Fibroblast of skin of abdomen (primary cell): ENCODE measurements around the gene DNAAF3.
A peak's percentile ranks its signal among the peaks of the same experiment; 100 is the strongest.
"Not testable (repeated sequence)": the region's sequence is repeated elsewhere in the genome, so short reads cannot be mapped to it uniquely, and the experiment has no call there.

Source experiments
- DNase-seq: peaks from one replicate; pipeline ENCODE4 v3.0.0-alpha.2; 2013

Gene DNAAF3

GRCh38 chr19:55175117-55175867, 8.9 kb upstream of the DNAAF3 start:
- DNase-seq, result no peak

GRCh38 chr19:55174425-55175116, 8.2 kb upstream of the DNAAF3 start:
- no peak for DNase-seq

DNA sequence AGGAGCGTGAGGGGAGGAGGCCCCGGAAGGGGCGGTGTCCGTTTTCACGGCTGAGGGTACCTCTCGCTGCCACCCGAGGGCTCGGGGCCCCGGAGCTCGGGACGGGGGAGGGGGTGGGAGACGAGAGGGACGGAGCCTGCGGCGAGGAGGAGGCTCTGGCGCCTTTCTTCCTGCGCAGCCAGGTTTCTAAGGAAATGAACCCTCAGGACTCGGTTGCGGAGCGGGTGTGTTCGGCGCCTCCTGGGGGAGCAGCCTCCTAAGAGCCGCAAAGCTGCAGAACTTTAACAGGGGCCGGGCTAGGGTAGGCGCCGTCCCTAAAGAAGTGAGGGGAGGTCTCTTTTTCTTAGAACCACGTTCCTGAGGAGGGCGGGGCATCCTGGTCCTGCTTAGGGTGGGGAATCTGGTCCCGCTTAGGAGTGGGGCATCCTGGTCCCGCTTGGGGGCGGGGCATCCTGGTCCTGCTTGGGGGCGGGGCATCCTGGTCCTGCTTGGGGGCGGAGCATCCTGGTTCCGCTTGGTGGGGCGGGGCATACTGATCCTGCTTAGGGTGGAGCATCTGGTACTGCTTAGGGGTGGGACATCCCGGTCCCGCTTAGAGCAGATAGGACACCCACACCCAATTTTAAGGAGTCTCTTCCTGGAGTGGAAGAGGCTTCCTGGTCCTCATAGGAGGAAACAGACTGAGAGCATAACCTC, 7.4 kb upstream of the DNAAF3 start:
- peak; percentile 68 for DNase-seq

GRCh38 chr19:55173186-55173713, 6.8 kb upstream of the DNAAF3 start:
- DNase-seq, result no peak

DNA sequence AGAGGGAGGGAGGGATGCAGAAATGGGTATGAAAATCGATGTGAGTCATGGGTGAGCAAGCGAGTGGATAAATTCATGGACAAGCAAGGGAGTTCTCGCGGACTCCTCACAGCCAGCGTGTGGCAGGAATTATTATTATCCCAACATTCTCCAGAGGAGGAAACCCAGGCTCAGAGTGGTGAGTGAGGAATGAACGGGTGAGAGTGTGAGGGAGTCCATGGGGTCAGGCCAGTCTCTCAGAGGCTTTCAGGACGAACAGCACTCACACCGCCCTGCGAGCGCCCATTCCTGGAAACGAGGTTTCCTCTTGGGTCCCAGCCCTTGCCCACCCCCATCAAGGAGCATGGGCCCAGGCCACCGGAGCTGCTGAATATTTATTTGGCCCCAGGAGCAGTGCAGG, 6.3 kb upstream of the DNAAF3 start:
- peak; percentile 67 for DNase-seq

GRCh38 chr19:55172318-55172717, 5.9 kb upstream of the DNAAF3 start:
- DNase-seq, result not testable (repeated sequence)

- DNase-seq, result no peak
Measured at GRCh38 chr19:55171440-55171839, 5.0 kb upstream of the DNAAF3 start.

GRCh38 chr19:55169136-55169535, 2.7 kb upstream of the DNAAF3 start:
- no peak for DNase-seq

DNA sequence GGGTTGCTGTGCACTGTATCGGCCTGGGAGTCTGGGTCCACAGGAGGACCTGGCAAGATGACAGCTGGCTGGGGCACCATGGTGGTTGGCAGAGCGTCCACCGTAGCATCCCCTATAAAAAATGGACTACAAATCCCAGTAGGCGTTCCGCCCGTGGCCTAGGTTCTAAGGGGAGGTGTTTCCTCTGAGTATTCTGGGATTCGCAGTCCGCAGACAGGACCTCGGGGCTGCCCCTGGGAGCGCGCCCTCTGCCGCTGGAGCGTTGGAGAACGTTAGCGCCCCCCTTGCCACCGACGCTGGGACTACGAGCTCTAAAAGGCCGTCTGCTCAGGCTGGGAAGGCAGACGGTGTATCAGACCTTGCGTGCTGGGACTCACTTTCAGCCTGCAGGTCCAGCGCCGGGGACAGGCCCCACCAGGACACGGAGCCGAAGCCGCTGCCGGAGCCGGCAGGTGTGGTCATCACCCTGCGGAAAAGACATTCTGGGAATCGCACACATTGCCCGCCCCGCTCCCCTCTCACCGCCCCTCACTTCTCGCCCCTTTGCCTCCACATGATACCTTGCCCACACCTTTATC, 372 bp downstream of the DNAAF3 start:
- peak; percentile 61 for DNase-seq

DNA sequence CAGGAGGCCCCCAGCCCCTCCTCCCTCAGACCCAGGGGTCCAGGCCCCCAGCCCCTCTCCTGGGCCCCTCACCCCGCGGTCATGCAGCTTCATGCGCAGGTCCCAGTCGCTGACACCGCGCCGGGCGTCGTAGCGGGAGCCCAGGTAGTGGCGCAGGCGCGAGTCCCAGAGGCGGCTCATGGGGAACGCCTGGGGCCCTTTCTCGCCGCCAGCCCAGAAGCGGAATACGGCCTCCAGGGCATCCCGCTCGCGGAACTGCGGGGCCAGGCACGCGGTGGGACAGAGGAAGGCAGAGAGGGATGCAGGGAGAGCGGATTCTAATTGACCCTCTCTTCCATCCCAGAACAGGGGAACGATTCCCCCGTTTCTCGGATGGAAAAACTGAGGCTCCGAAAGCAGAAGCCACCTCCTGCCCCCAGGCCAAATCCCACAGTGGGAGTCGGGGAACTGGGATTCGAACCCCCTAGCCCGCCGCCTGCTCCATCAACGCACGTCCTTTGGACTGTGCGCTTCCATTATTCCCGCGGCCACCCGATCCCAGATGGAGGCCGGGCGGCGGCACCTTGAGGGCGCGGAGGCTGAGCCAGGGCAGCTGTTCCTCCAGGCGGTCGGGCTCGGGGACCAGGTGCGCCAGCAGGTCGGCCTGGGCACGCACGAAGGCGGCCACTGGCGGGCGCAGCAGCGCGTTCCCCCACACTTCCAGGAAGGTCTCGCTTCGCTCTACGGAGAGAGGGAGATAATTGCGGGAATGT, 4.7 kb downstream of the DNAAF3 start:
- DNase-seq, result no peak

GRCh38 chr19:55160986-55161365, 5.4 kb downstream of the DNAAF3 start:
- no peak for DNase-seq

- peak; percentile 72 for DNase-seq
Measured at GRCh38 chr19:55160128-55160985, 6.1 kb downstream of the DNAAF3 start.

DNA sequence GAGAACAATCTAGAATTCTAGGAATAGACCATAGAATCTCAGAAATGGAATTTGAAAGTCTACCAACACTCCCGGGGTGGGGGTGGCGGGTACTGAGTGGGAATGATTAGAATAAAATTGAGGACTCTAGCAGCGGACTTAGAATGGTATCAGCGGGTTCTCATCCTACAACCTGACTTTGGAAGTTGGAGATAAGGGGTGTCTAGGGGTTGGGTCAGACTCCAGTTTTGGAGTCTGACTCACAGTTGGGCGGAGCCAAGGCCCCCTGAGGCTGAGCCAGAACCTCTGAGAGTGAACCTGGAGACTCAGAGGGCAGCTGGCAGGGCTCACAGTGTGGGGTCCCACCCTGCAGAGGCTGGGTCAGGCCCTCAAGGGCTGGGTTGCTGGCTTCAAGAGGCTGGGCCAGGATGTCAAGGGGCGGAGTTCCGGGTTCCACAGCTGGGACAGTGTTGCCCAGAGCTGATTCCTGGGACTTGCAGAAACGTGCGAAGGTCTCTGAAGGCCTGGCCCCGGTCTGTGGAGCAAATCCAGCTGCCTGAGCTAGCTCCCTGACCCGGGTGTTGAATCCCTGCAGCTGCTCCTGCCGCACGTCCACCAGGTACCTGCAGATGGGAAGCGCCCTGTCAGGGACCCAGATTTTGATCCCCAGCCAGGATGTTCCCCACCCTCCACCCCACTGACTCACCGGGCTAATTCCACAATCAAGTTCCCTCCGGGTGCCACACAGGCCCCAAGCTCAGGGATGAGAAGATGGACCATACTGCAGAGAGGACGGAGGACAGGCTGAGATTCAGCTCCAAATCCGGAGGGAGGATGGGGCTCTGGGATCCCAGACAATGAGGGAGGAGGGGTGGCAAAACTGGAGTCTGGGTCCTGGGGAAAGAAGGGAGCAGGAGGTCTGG, 7.3 kb downstream of the DNAAF3 start:
- no peak for DNase-seq

DNA sequence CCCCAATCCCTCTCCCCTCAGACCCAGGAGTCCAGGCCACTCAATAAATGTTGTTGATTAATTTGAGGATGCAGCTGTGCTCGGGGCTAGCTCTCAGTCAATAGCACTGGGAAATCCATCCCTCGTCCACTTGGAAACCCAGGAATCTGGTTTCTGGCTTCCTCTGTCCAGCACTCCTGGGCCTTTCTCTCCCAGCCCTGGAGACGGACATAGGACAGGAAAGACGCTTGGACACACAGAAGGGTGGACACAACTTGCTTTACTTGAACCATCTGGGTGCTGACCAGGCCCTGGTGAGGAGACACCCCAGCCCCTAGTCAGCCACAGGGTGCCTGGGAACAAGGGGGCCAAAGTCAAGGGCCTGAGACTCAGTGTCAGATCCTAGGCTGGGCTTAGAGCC, 8.0 kb downstream of the DNAAF3 start:
- DNase-seq, result no peak

DNA sequence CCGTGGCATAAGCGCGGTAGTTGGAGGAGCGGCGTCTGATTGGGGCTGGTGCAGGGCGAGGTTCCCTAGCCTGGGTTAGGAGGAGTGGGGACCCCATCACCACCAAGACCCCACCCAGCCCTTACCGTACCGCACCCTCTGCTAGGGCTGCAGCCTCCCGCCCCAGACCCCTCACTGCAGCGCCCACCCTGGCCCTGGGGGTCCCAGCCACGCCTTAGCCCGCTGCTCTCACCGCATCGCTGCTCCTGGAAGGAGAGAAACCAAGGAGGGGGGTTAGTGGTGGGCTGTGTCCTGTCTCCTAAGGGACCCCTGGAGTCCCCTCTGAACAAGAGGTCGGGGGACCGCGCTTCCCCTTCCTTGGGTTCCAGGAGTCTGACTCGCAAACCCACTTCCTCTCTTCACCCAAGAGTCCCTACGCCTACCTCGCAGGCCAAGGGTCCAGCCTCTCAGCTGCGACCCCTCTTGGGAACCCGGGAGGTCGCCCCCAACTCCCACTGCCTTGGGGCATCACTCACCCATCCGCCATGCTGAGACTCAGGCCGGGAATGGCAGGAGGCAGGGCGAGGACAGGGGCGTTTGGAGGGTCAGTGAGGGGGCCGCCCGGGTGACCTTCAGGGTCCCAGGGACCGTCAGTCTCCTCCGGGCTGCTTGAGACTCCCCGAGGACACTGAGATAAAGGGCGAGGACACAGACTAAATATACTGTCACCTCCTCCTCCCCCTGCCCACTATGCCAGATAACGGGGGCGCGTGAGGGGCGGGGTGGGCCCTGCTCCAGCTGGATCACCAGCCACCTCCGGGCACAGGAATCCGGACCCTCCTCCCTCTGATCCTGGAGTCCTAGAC, 9.1 kb downstream of the DNAAF3 start, which contains the start of gene TNNI3:
Gene TNNI3 (minus strand): TSS at position 669 of the 845 bp plus-strand sequence. CDS start 143 bp downstream, at position 526.
- DNase-seq, result no peak

- DNase-seq, result peak; percentile 26
Measured at GRCh38 chr19:55156202-55157063, 10.0 kb downstream of the DNAAF3 start.

DNA sequence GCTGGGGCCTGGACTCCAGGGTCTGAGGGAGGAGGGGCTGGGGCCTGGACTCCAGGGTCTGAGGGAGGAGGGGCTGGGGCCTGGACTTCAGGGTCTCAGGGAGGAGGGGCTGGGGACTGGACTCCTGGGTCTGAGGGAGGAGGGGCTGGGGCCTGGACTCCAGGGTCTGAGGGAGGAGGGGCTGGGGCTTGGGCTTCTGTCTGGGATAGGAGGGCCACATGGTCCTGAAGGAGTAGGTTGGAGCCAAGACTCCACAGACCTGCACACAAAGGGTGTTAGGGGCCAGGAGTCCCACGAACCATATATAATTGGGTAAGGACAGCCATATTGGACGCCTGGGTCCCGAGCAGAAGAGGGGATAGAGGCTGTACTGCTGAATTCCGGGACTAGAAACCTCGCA, 10.6 kb downstream of the DNAAF3 start:
- DNase-seq, result not testable (repeated sequence)
